ENCODE results near the gene MNS1. TPM values are rescaled to one million over a fixed set of nuclear protein-coding genes. Genes with fewer than 3 reads are reported as not detected.

Gene MNS1
- total RNA-seq, 5 donors from 2014 or later (not counting 1 experiment from before 2014, with no cell fraction given): not detected

- no peaks in the 10 kb centered on the region for H3K9me3 ChIP-seq
- H3K4me1 Mint-ChIP-seq: no peaks in the 10 kb centered on the region
- no CpG with 5 or more reads among the region's 1 CpG for WGBS (ENCODE audit: insufficient coverage)
These were observed 70.0 kb downstream of the MNS1 start for GRCh38 chr15:56394909-56395308.

GRCh38 chr15:56393277-56393676 lies 71.7 kb downstream of the MNS1 start:
- Histone ChIP-seq H3K9me3 (no peaks in the 10 kb centered on the region), H3K27me3 (replicated peaks in 1 of 2; ENCODE audit: control insufficient read depth in 2 of 2, extremely low read depth in 1 of 2, insufficient read depth in 2 of 2, low read length in 1 of 2) (no peaks in the 10 kb centered on the region), H3K27ac (ENCODE audit: low read length) (no peak overlapping the region), H3K36me3 (ENCODE audit: control insufficient read depth in 2 of 2, extremely low read depth in 1 of 2, insufficient read depth in 1 of 2, low read length in 1 of 2) (no peaks in the 10 kb centered on the region), H3K4me1 (ENCODE audit: control insufficient read depth in 1 of 2, extremely low read depth in 1 of 2, insufficient read depth in 2 of 2, low read length in 2 of 2) (no peaks in the 10 kb centered on the region), H3K4me3 (ENCODE audit: control insufficient read depth in 1 of 2, extremely low read depth in 1 of 2, low read length in 1 of 2) (no peak overlapping the region)
- CTCF ChIA-PET: no interaction called here
- Mint-ChIP-seq H3K27me3 (peaks cover 3 to 4% of the 10 kb centered on the region in 2 donors), H3K4me3 (no peak overlapping the region), H3K9me3 (no peaks in the 10 kb centered on the region), H3K36me3 (peaks cover 3% of the 10 kb centered on the region), H3K27ac (no peak overlapping the region), H3K4me1 (no peaks in the 10 kb centered on the region)
- POLR2A ChIA-PET: no interaction called here
- WGBS (ENCODE audit: insufficient coverage): no CpG with 5 or more reads among the region's 1 CpG
- DNase-seq (no peak), ATAC-seq (replicated peaks in 1 of 4) (no peak)

More at GRCh38 chr15:56394909-56395308, 70.0 kb downstream of the MNS1 start:
- no peak overlapping the region for H3K27ac Mint-ChIP-seq
- H3K4me3 ChIP-seq (ENCODE audit: control insufficient read depth in 1 of 2, extremely low read depth in 1 of 2, low read length in 1 of 2): no peak overlapping the region
- peaks cover 3% of the 10 kb centered on the region for H3K36me3 Mint-ChIP-seq
- no peak overlapping the region for H3K4me3 Mint-ChIP-seq
- no peaks in the 10 kb centered on the region for H3K36me3 ChIP-seq (ENCODE audit: control insufficient read depth in 2 of 2, extremely low read depth in 1 of 2, insufficient read depth in 1 of 2, low read length in 1 of 2)
- H3K4me1 ChIP-seq (ENCODE audit: control insufficient read depth in 1 of 2, extremely low read depth in 1 of 2, insufficient read depth in 2 of 2, low read length in 2 of 2): no peaks in the 10 kb centered on the region
- no peaks in the 10 kb centered on the region for H3K9me3 Mint-ChIP-seq
- DNase-seq (no peak), ATAC-seq (replicated peaks in 1 of 4) (no peak)
- H3K27me3 Mint-ChIP-seq: peaks cover 10 to 12% of the 10 kb centered on the region in 2 donors
- CTCF ChIA-PET: interaction anchor here in 1 of 2 donors (0.6 kb wide), 1 partner anchor 574 kb away, joined by 4 read pairs; no protein-coding TSS in a partner anchor
- H3K27me3 ChIP-seq (replicated peaks in 1 of 2; ENCODE audit: control insufficient read depth in 2 of 2, extremely low read depth in 1 of 2, insufficient read depth in 2 of 2, low read length in 1 of 2): peaks cover 0 to 6% of the 10 kb centered on the region in 2 experiments
- H3K27ac ChIP-seq (ENCODE audit: low read length): no peak overlapping the region
- POLR2A ChIA-PET: no interaction called here

- POLR2A ChIA-PET: no interaction called here
- no peak for ATAC-seq (replicated peaks in 1 of 4)
These were observed 74.1 kb downstream of the MNS1 start for GRCh38 chr15:56390739-56391267.

GRCh38 chr15:56385908-56386307 lies 79.0 kb downstream of the MNS1 start:
- Histone ChIP-seq H3K27ac (ENCODE audit: low read length) (no peak overlapping the region), H3K9me3 (no peaks in the 10 kb centered on the region), H3K4me1 (ENCODE audit: control insufficient read depth in 1 of 2, extremely low read depth in 1 of 2, insufficient read depth in 2 of 2, low read length in 2 of 2) (no peaks in the 10 kb centered on the region), H3K36me3 (ENCODE audit: control insufficient read depth in 2 of 2, extremely low read depth in 1 of 2, insufficient read depth in 1 of 2, low read length in 1 of 2) (no peaks in the 10 kb centered on the region), H3K27me3 (replicated peaks in 1 of 2; ENCODE audit: control insufficient read depth in 2 of 2, extremely low read depth in 1 of 2, insufficient read depth in 2 of 2, low read length in 1 of 2) (peaks cover 0 to 11% of the 10 kb centered on the region in 2 experiments), H3K4me3 (ENCODE audit: control insufficient read depth in 1 of 2, extremely low read depth in 1 of 2, low read length in 1 of 2) (no peak overlapping the region)
- H3K4me1 Mint-ChIP-seq: no peaks in the 10 kb centered on the region
- no peak overlapping the region for H3K4me3 Mint-ChIP-seq
- H3K27me3 Mint-ChIP-seq: peaks cover 0 to 3% of the 10 kb centered on the region in 2 donors
- POLR2A ChIA-PET: no interaction called here
- H3K36me3 Mint-ChIP-seq: peaks cover under 1% of the 10 kb centered on the region
- ATAC-seq (replicated peaks in 1 of 4) (no peak), DNase-seq (no peak)
- H3K9me3 Mint-ChIP-seq: peaks cover 0 to 8% (median 6%) of the 10 kb centered on the region in 3 donors
- WGBS (ENCODE audit: insufficient coverage): no CpG with 5 or more reads among the region's 3 CpGs
- no peak overlapping the region for H3K27ac Mint-ChIP-seq
- CTCF ChIA-PET: no interaction called here

More at GRCh38 chr15:56390739-56391267, 74.1 kb downstream of the MNS1 start:
- H3K4me1 ChIP-seq (ENCODE audit: control insufficient read depth in 1 of 2, extremely low read depth in 1 of 2, insufficient read depth in 2 of 2, low read length in 2 of 2): no peaks in the 10 kb centered on the region
- Mint-ChIP-seq H3K36me3 (no peaks in the 10 kb centered on the region), H3K27ac (no peak overlapping the region), H3K27me3 (no peaks in the 10 kb centered on the region), H3K4me3 (no peak overlapping the region), H3K4me1 (no peaks in the 10 kb centered on the region), H3K9me3 (no peaks in the 10 kb centered on the region)
- H3K36me3 ChIP-seq (ENCODE audit: control insufficient read depth in 2 of 2, extremely low read depth in 1 of 2, insufficient read depth in 1 of 2, low read length in 1 of 2): no peaks in the 10 kb centered on the region
- no peak overlapping the region for H3K27ac ChIP-seq (ENCODE audit: low read length)
- no peak for DNase-seq
- H3K4me3 ChIP-seq (ENCODE audit: control insufficient read depth in 1 of 2, extremely low read depth in 1 of 2, low read length in 1 of 2): no peak overlapping the region
- H3K9me3 ChIP-seq: no peaks in the 10 kb centered on the region
- CTCF ChIA-PET: no interaction called here
- no CpG with 5 or more reads among the region's 2 CpGs for WGBS (ENCODE audit: insufficient coverage)
- H3K27me3 ChIP-seq (replicated peaks in 1 of 2; ENCODE audit: control insufficient read depth in 2 of 2, extremely low read depth in 1 of 2, insufficient read depth in 2 of 2, low read length in 1 of 2): no peaks in the 10 kb centered on the region

- Histone ChIP-seq H3K27me3 (replicated peaks in 1 of 2; ENCODE audit: control insufficient read depth in 2 of 2, extremely low read depth in 1 of 2, insufficient read depth in 2 of 2, low read length in 1 of 2) (peaks cover 0 to 15% of the 10 kb centered on the region in 2 experiments), H3K9me3 (no peaks in the 10 kb centered on the region), H3K36me3 (ENCODE audit: control insufficient read depth in 2 of 2, extremely low read depth in 1 of 2, insufficient read depth in 1 of 2, low read length in 1 of 2) (no peaks in the 10 kb centered on the region), H3K27ac (ENCODE audit: low read length) (no peak overlapping the region), H3K4me1 (ENCODE audit: control insufficient read depth in 1 of 2, extremely low read depth in 1 of 2, insufficient read depth in 2 of 2, low read length in 2 of 2) (no peaks in the 10 kb centered on the region), H3K4me3 (ENCODE audit: control insufficient read depth in 1 of 2, extremely low read depth in 1 of 2, low read length in 1 of 2) (no peak overlapping the region)
- DNase-seq: no peak
- H3K36me3 Mint-ChIP-seq: peaks cover 4% of the 10 kb centered on the region
- no peak for ATAC-seq (replicated peaks in 1 of 4)
- H3K27ac Mint-ChIP-seq: no peak overlapping the region
- no peaks in the 10 kb centered on the region for H3K4me1 Mint-ChIP-seq
- peaks cover 15 to 34% (median 16%) of the 10 kb centered on the region in 3 donors for H3K9me3 Mint-ChIP-seq
- peaks cover 0 to 9% of the 10 kb centered on the region in 2 donors for H3K27me3 Mint-ChIP-seq
- H3K4me3 Mint-ChIP-seq: no peak overlapping the region
- 100% methylated on average over 2 of the region's 3 CpGs for WGBS (ENCODE audit: insufficient coverage)
- ChIA-PET CTCF (no interaction called here), POLR2A (no interaction called here)
These were observed 81.9 kb downstream of the MNS1 start for GRCh38 chr15:56383010-56383409.

Other genes starting within 250 kb of the MNS1 start
- 10 to 100 TPM; 23.3 to 30.4 (median 27.9) TPM for gene RFX7, start 221.3 kb downstream of the MNS1 start, total RNA-seq
- 1 to 10 TPM; 1.5 to 2.7 (median 1.9) TPM for gene TEX9, start 99.7 kb downstream of the MNS1 start, total RNA-seq

All from T-cell (primary cell).